Effector CD8-positive, alpha-beta T cell (primary cell): ENCODE measurements around the gene GPHN.
"Not testable (repeated sequence)": the region's sequence is repeated elsewhere in the genome, so short reads cannot be mapped to it uniquely, and the experiment has no call there.

Experiments
- DNase-seq: peaks from one replicate; lab custom pipeline; 2025; lab: John Stamatoyannopoulos, UW

Gene GPHN

GRCh38 chr14:66802962-66803361 is 295.0 kb downstream of the GPHN start:
- DNase-seq: no peak

- DNase-seq: no peak
These were observed 296.2 kb downstream of the GPHN start for GRCh38 chr14:66804141-66804540.

- DNase-seq: no peak
These were observed 305.7 kb downstream of the GPHN start for GRCh38 chr14:66813636-66814035.

- no peak for DNase-seq
These were observed 307.7 kb downstream of the GPHN start for GRCh38 chr14:66815687-66816086.

- no peak for DNase-seq
These were observed 316.3 kb downstream of the GPHN start for GRCh38 chr14:66824251-66824650.

- DNase-seq: no peak
These were observed 319.2 kb downstream of the GPHN start for GRCh38 chr14:66827182-66827581.

- DNase-seq: no peak
These were observed 323.2 kb downstream of the GPHN start for GRCh38 chr14:66831173-66831572.

- DNase-seq: no peak
These were observed 325.9 kb downstream of the GPHN start for GRCh38 chr14:66833816-66834215.

GRCh38 chr14:66837436-66837835 is 329.5 kb downstream of the GPHN start:
- DNase-seq: not testable (repeated sequence)

GRCh38 chr14:66842911-66843512 is 335.1 kb downstream of the GPHN start:
- DNase-seq: no peak

GRCh38 chr14:66850258-66850888 is 342.4 kb downstream of the GPHN start:
- DNase-seq: no peak

GRCh38 chr14:66853311-66853710 is 345.4 kb downstream of the GPHN start:
- DNase-seq: no peak

- DNase-seq: no peak
These were observed 349.9 kb downstream of the GPHN start for GRCh38 chr14:66857867-66858266.

- no peak for DNase-seq
These were observed 351.2 kb downstream of the GPHN start for GRCh38 chr14:66859063-66859671.

GRCh38 chr14:66881596-66881995 is 373.6 kb downstream of the GPHN start:
- DNase-seq: no peak

- DNase-seq: no peak
These were observed 376.2 kb downstream of the GPHN start for GRCh38 chr14:66884149-66884548.

- no peak for DNase-seq
These were observed 392.8 kb downstream of the GPHN start for GRCh38 chr14:66900719-66901118.

GRCh38 chr14:66910311-66910840 is 402.4 kb downstream of the GPHN start:
- no peak for DNase-seq

- DNase-seq: no peak
These were observed 408.5 kb downstream of the GPHN start for GRCh38 chr14:66916421-66916820.

GRCh38 chr14:66918527-66918926 is 410.6 kb downstream of the GPHN start:
- no peak for DNase-seq

- DNase-seq: no peak
These were observed 412.2 kb downstream of the GPHN start for GRCh38 chr14:66920196-66920595.

- DNase-seq: no peak
These were observed 415.3 kb downstream of the GPHN start for GRCh38 chr14:66923251-66923650.

- DNase-seq: no peak
These were observed 431.5 kb downstream of the GPHN start for GRCh38 chr14:66939409-66939808.
